H1 (cell line): ENCODE measurements around the gene SH3TC2. TPM values are rescaled to one million over a fixed set of nuclear protein-coding genes. Genes with fewer than 3 reads are reported as not detected.

Experiments
- CTCF ChIA-PET: fragments of 300-600 bp; sonication (Branson Sonifier 250); formaldehyde crosslinking; loops from one replicate; lab custom pipeline; 2021; ENCODE audit not compliant: partially characterized antibody; lab: Charles Lee
- POLR2A ChIA-PET: fragments of 300-600 bp; sonication (Branson Sonifier 250); formaldehyde crosslinking; loops from one replicate; lab custom pipeline; 2021; ENCODE audit warnings: inconsistent platforms; ENCODE audit not compliant: partially characterized antibody; lab: Charles Lee
- DNase-seq, 2 experiments: peaks; one replicate each; pipeline versions ENCODE4 v3.0.0 to v3.0.0-alpha.2; 2010 to 2022; ENCODE audit warnings: low spot score in 2 of 2, low read depth in 1 of 2, mixed read lengths in 1 of 2
- FAIRE-seq: peaks from 2 replicates; lab custom pipeline; 2011; peaks lifted over from hg19 to GRCh38; lab: Jason Lieb, UNC
- H2AFZ ChIP-seq: 2 replicates; pipeline ENCODE4 v1.8.1; 2012; ENCODE audit warnings: low read length, inconsistent platforms
- H2AK5ac ChIP-seq: 2 replicates; pipeline ENCODE4 v1.6.1; 2013; ENCODE audit warnings: low read depth, low read length
- H2BK120ac ChIP-seq: replicated peaks from 2 replicates; pipeline ENCODE3; 2013; ENCODE audit warnings: low read depth, low read length, inconsistent platforms
- H2BK12ac ChIP-seq: 2 replicates; pipeline ENCODE4 v1.6.1; 2013; ENCODE audit warnings: low read depth, low read length
- H2BK15ac ChIP-seq: 2 replicates; pipeline ENCODE4 v1.6.1; 2013; ENCODE audit warnings: low read length
- H2BK20ac ChIP-seq: 2 replicates; pipeline ENCODE4 v1.6.1; 2013; ENCODE audit warnings: low read length
- H2BK5ac ChIP-seq: 2 replicates; pipeline ENCODE4 v1.6.1; 2013; ENCODE audit warnings: low read depth, low read length
- H3K14ac ChIP-seq: 2 replicates; pipeline ENCODE4 v1.6.1; 2013; ENCODE audit warnings: inconsistent platforms; ENCODE audit not compliant: insufficient read length
- H3K18ac ChIP-seq: 2 replicates; pipeline ENCODE4 v1.6.1; 2013; ENCODE audit warnings: low read length; ENCODE audit errors: extremely low read depth
- H3K23ac ChIP-seq: 2 replicates; pipeline ENCODE4 v1.6.1; 2013; ENCODE audit warnings: inconsistent platforms; ENCODE audit not compliant: insufficient read length
- H3K23me2 ChIP-seq: 2 replicates; pipeline ENCODE4 v1.6.1; 2013; ENCODE audit warnings: low read depth, low read length
- H3K27ac ChIP-seq: 2 replicates; pipeline ENCODE4 v1.6.1; 2011; ENCODE audit warnings: low read depth, low read length, inconsistent platforms
- H3K27me3 ChIP-seq, 4 experiments: replicated peaks in 1 of 4; 1 replicate in 1 of 4; 2 replicates in 3 of 4; pipeline versions ENCODE4 v1.6.1 to v1.8.1; 2011 to 2013; ENCODE audit warnings: low read length in 3 of 4, mild to moderate bottlenecking in 3 of 4, inconsistent platforms in 2 of 4, mixed read lengths in 2 of 4, moderate library complexity in 1 of 4; ENCODE audit not compliant: control insufficient read depth in 3 of 4, insufficient read depth in 3 of 4; ENCODE audit errors: extremely low read depth in 1 of 4
- H3K36me3 ChIP-seq, 4 experiments: 2 replicates each; pipeline versions ENCODE4 v1.6.1 to v1.8.1; 2011 to 2013; ENCODE audit warnings: mild to moderate bottlenecking in 4 of 4, low read length in 3 of 4, moderate library complexity in 2 of 4, control low read depth in 1 of 4, inconsistent platforms in 1 of 4; ENCODE audit not compliant: insufficient read depth in 4 of 4, control insufficient read depth in 2 of 4
- H3K4ac ChIP-seq: replicated peaks from 2 replicates; pipeline ENCODE3; 2013; ENCODE audit warnings: low read length, low read depth, mixed read lengths, inconsistent platforms; ENCODE audit not compliant: insufficient read length
- H3K4me1 ChIP-seq, 4 experiments: replicated peaks in 1 of 4; 1 replicate in 1 of 4; 2 replicates in 3 of 4; pipeline versions ENCODE4 v1.6.1 to v1.8.1; 2011 to 2013; ENCODE audit warnings: low read length in 3 of 4, inconsistent platforms in 2 of 4, mixed read lengths in 1 of 4; ENCODE audit not compliant: insufficient read depth in 4 of 4, control insufficient read depth in 3 of 4
- H3K4me2 ChIP-seq, 2 experiments: 2 replicates each; pipeline versions ENCODE4 v1.6.1 to v1.8.1; 2011 to 2013; ENCODE audit warnings: low read depth in 2 of 2, low read length in 2 of 2, control low read depth in 1 of 2, inconsistent platforms in 1 of 2, mild to moderate bottlenecking in 1 of 2; ENCODE audit not compliant: insufficient read depth in 1 of 2
- H3K4me3 ChIP-seq, 4 experiments: fragments of 200-600, 300-600 bp in 1 of 4; sonication (generic), shearing (Covaris generic), sonication (Bioruptor Twin) in 1 of 4; 2 replicates each; pipeline versions ENCODE4 v1.5.1 to v1.8.1; 2011 to 2016; ENCODE audit warnings: low read length in 4 of 4, low read depth in 3 of 4, control low read depth in 2 of 4, inconsistent platforms in 2 of 4, mild to moderate bottlenecking in 2 of 4, mixed read lengths in 1 of 4, moderate library complexity in 1 of 4; ENCODE audit not compliant: insufficient read depth in 2 of 4; ENCODE audit errors: extremely low read depth in 1 of 4
- H3K56ac ChIP-seq: replicated peaks from 2 replicates; pipeline ENCODE3; 2013; ENCODE audit warnings: low read depth, mild to moderate bottlenecking, mixed read lengths, low read length, inconsistent platforms; ENCODE audit not compliant: insufficient read length
- H3K79me1 ChIP-seq: 2 replicates; pipeline ENCODE4 v1.6.1; 2013; ENCODE audit warnings: low read depth, low read length, control low read depth
- H3K79me2 ChIP-seq, 2 experiments: 2 replicates each; pipeline versions ENCODE4 v1.6.1 to v1.8.1; 2012 to 2013; ENCODE audit warnings: low read length in 2 of 2, mild to moderate bottlenecking in 2 of 2, inconsistent platforms in 1 of 2; ENCODE audit not compliant: insufficient read depth in 2 of 2, control insufficient read depth in 1 of 2
- H3K9ac ChIP-seq, 4 experiments: replicated peaks in 1 of 4; 1 replicate in 1 of 4; 2 replicates in 3 of 4; pipeline versions ENCODE4 v1.6.1 to v1.8.1; 2011 to 2013; ENCODE audit warnings: low read depth in 3 of 4, low read length in 3 of 4, control low read depth in 2 of 4, mild to moderate bottlenecking in 2 of 4, moderate library complexity in 2 of 4, inconsistent platforms in 1 of 4; ENCODE audit errors: extremely low read depth in 1 of 4
- H3K9me3 ChIP-seq, 2 experiments: 2 replicates each; pipeline versions ENCODE4 v1.6.1 to v1.8.1; 2012 to 2013; ENCODE audit warnings: mild to moderate bottlenecking in 2 of 2, moderate library complexity in 2 of 2, control low read depth in 1 of 2, inconsistent platforms in 1 of 2, low read depth in 1 of 2, low read length in 1 of 2, mixed read lengths in 1 of 2; ENCODE audit not compliant: insufficient read depth in 2 of 2
- H4K20me1 ChIP-seq, 2 experiments: replicated peaks in 1 of 2; 2 replicates each; pipeline versions ENCODE3 to v1.8.1; 2011 to 2013; ENCODE audit warnings: inconsistent platforms in 2 of 2, low read length in 2 of 2, mild to moderate bottlenecking in 1 of 2; ENCODE audit not compliant: insufficient read depth in 2 of 2, control insufficient read depth in 1 of 2
- H4K5ac ChIP-seq: 2 replicates; pipeline ENCODE4 v1.6.1; 2013; ENCODE audit warnings: low read length, low read depth, mixed read lengths, inconsistent platforms; ENCODE audit not compliant: insufficient read length
- H4K8ac ChIP-seq: 2 replicates; pipeline ENCODE4 v1.8.0; 2013; ENCODE audit warnings: mild to moderate bottlenecking, moderate library complexity, low read length, inconsistent platforms; ENCODE audit not compliant: insufficient read depth; ENCODE audit errors: extremely low read depth
- H4K91ac ChIP-seq: replicated peaks from 2 replicates; pipeline ENCODE3; 2013; ENCODE audit warnings: low read length, mixed read lengths, inconsistent platforms; ENCODE audit not compliant: insufficient read length
- SAP30 ChIP-seq: fragments of 300-600 bp; sonication (generic); IDR thresholded peaks from 2 replicates; pipeline ENCODE4 v1.7.1; 2012; ENCODE audit warnings: low read length, moderate library complexity, mild to moderate bottlenecking, inconsistent platforms; ENCODE audit not compliant: insufficient read depth, insufficient replicate concordance
- WGBS, 2 experiments: shearing (Covaris generic) in 1 of 2; methylation state at CpG; one replicate each; pipeline versions ENCODE4 v1.1.6 to v1.1.7; 2013 to 2015; ENCODE audit warnings: low lambda C conversion rate in 2 of 2, mixed read lengths in 2 of 2, inconsistent platforms in 1 of 2, low coverage in 1 of 2, missing lambda C conversion rate in 1 of 2; ENCODE audit not compliant: insufficient replicate concordance in 2 of 2, insufficient coverage in 1 of 2, insufficient read length in 1 of 2; ENCODE audit errors: extremely low coverage in 1 of 2, missing lambda C conversion rate in 1 of 2; 5-methylcytosine and 5-hydroxymethylcytosine counted together
- polyA plus RNA-seq, 7 experiments: library from polyadenylated mRNA; depleted of rRNA in 3 of 7; stranded (reverse) in 5 of 7; unstranded in 2 of 7; fragments of >200 nt in 5 of 7; fragments of 200-250 nt in 2 of 7; gene quantifications; 1 replicate in 5 of 7; 2 replicates in 1 of 7; 4 replicates in 1 of 7; pipeline versions ENCODE4 v1.2.1 to v1.2.3, GENCODE V29; 2011 to 2013; ENCODE audit warnings: missing spikeins in 2 of 7, mixed read lengths in 2 of 7
- total RNA-seq: library from RNA; stranded (reverse); fragmentation: NEBNext Ultra II Directional; extraction: Animal tissue kit (Norgen Biotek cat#: 25700); gene quantifications from 2 replicates; pipeline ENCODE4 v1.2.1, GENCODE V29; 2021

The SH3TC2 gene
- total and polyA plus RNA-seq, 2 of the 8 experiments (the other 6 are each of a cell fraction or from before 2014, with no cell fraction given) = 0.11 to 0.80 TPM

DNA sequence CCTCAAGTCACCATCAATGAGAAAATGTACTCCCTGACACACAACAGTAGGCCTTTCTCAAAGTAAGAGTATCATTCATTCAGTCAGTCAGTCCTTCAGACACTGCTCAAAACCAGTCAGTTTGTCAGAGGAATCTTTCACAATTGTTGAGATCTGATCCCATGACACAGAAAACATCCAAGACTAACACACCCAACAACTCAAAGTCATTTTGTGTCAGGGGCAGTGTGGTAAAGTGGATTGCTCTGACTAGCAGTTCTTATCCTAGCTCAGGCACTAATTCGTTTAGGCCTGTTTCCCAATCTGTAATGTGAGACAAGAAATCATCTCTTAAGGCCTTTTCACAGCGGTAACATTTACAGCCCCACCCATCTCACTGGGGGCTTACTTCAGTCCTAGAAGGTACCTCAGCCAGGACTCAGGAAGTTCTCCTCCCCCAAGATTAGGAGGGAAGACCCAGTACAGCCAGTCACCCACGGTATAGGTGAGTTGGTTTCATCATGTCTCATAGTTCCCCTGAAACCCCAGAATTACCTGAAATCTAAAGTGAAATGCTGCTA lies 31.9 kb downstream of the SH3TC2 start:
- CTCF ChIA-PET = interaction anchor here (0.9 to 17.3 kb wide), 7 partner anchors 8 to 296 kb away, joined by 3 to 444 read pairs (median 5); no protein-coding TSS in a partner anchor
- H2BK12ac ChIP-seq = no peak overlapping the region
- FAIRE-seq (no peak), DNase-seq (no peak)
- H3K9me3 ChIP-seq = no peaks in the 10 kb centered on the region; a peak in 1 of 4 replicates
- H4K8ac ChIP-seq = no peak overlapping the region
- no peaks in the 10 kb centered on the region for H3K79me2 ChIP-seq
- H2BK120ac ChIP-seq = no peak overlapping the region
- H3K4ac ChIP-seq = no peak overlapping the region
- no peak overlapping the region for H2AFZ ChIP-seq
- no peaks in the 10 kb centered on the region for H3K4me1 ChIP-seq
- H3K9ac ChIP-seq = no peak overlapping the region
- no peaks in the 10 kb centered on the region for H3K79me1 ChIP-seq
- H4K20me1 ChIP-seq = no peaks in the 10 kb centered on the region
- POLR2A ChIA-PET = no interaction called here
- no peaks in the 10 kb centered on the region for H3K27me3 ChIP-seq
- no peak overlapping the region for H3K4me3 ChIP-seq
- H3K18ac ChIP-seq = no peak overlapping the region
- H3K36me3 ChIP-seq = no peaks in the 10 kb centered on the region
- H2BK20ac ChIP-seq = no peak overlapping the region
- no peak overlapping the region for H3K56ac ChIP-seq
- no peak overlapping the region for H2AK5ac ChIP-seq
- WGBS, 2 experiments = 89% methylated on average over 3 of the region's 3 CpGs; no CpG with 5 or more reads in 1 of the 2 experiments
- no peak overlapping the region for H2BK15ac ChIP-seq
- H3K23me2 ChIP-seq = no peaks in the 10 kb centered on the region
- no peak overlapping the region for H3K27ac ChIP-seq
- H2BK5ac ChIP-seq = no peak overlapping the region
- H4K91ac ChIP-seq = no peak overlapping the region
- H3K14ac ChIP-seq = no peak overlapping the region
- no peak overlapping the region for H3K4me2 ChIP-seq
- H3K23ac ChIP-seq = no peak overlapping the region
- no peak overlapping the region for H4K5ac ChIP-seq
- no peak for TF ChIP-seq SAP30
